ENCODE data around the gene MAP2K3.

MAP2K3 gene

DNA sequence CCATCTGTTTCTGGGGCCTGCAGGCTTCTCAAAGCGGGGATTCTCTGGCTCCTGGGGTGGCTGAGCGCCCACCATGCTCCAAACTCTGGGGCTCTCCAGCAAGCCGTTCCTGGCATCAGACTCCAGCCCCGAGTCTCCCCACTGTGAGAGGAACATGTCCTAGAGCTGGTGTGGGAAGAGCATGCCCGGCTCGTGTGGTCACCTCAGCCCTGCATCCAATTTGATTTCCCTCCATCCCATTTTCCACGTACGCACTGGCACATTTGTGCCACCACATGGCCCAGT is 68.4 kb downstream of the MAP2K3 start:
- Histone ChIP-seq H2AFZ (ENCODE audit: low read depth) (no peak overlapping the region), H3K4me2 (no peak overlapping the region), H3K27ac (no peak overlapping the region), H3K27me3 (ENCODE audit: insufficient read depth, low read depth) (no peaks in the 10 kb centered on the region), H4K20me1 (ENCODE audit: insufficient read depth) (no peaks in the 10 kb centered on the region), H3K4me1 (ENCODE audit: low read depth, poor library complexity, severe bottlenecking) (peaks cover 13% of the 10 kb centered on the region), H3K36me3 (ENCODE audit: insufficient read depth) (no peaks in the 10 kb centered on the region), H3K9ac (no peak overlapping the region), H3K4me3 (IDR thresholded peaks at IDR 0.05; ENCODE audit: insufficient read depth, low read depth, low read length) (no peak overlapping the region), H3K79me2 (ENCODE audit: insufficient read depth, low read depth) (no peaks in the 10 kb centered on the region)
- TF ChIP-seq, protein P1, sequence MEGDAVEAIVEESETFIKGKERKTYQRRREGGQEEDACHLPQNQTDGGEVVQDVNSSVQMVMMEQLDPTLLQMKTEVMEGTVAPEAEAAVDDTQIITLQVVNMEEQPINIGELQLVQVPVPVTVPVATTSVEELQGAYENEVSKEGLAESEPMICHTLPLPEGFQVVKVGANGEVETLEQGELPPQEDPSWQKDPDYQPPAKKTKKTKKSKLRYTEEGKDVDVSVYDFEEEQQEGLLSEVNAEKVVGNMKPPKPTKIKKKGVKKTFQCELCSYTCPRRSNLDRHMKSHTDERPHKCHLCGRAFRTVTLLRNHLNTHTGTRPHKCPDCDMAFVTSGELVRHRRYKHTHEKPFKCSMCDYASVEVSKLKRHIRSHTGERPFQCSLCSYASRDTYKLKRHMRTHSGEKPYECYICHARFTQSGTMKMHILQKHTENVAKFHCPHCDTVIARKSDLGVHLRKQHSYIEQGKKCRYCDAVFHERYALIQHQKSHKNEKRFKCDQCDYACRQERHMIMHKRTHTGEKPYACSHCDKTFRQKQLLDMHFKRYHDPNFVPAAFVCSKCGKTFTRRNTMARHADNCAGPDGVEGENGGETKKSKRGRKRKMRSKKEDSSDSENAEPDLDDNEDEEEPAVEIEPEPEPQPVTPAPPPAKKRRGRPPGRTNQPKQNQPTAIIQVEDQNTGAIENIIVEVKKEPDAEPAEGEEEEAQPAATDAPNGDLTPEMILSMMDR (conservative IDR thresholded peaks at IDR 0.05; ENCODE audit: low read depth, low read length): no peak

DNA sequence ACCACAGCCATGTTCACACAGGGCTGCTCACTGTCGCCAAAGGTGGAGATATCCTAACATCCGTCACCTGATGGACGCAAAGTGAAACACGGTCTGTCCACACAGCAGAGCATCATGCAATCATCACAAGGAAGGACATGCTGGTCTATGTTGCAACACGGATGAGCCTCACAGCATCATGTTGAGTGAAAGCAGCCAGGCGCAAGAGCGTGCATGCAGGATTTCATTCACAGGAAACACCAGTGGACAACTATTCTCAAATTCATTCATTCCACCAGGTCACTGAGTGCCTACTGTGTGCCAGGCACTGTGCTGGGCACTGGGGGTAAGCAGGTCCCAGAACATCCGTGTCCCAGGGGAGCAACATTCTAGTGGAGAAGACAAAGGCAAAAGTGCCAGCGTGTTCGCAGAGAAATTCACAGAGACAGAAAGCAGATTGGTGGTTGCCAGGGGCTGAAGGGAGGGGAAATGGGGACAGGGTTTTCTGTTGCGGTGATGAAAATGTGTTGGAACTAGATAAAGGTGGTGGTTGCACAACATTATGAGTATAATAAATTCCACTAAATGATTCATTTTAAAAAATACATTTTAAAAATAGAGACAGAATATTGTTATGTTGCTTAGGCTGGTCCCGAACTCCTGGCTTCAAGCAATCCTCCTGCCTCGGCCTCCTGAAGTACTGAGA is 69.0 kb downstream of the MAP2K3 start:
- no peak overlapping the region for H3K9ac ChIP-seq
- no peaks in the 10 kb centered on the region for H3K27me3 ChIP-seq (ENCODE audit: insufficient read depth, low read depth)
- no peak overlapping the region for H2AFZ ChIP-seq (ENCODE audit: low read depth)
- TF ChIP-seq, protein P1 (conservative IDR thresholded peaks at IDR 0.05; ENCODE audit: low read depth, low read length): no peak
- H3K4me3 ChIP-seq (IDR thresholded peaks at IDR 0.05; ENCODE audit: insufficient read depth, low read depth, low read length): no peak overlapping the region
- H3K4me1 ChIP-seq (ENCODE audit: low read depth, poor library complexity, severe bottlenecking): peaks cover 13% of the 10 kb centered on the region
- no peaks in the 10 kb centered on the region for H3K36me3 ChIP-seq (ENCODE audit: insufficient read depth)
- no peak overlapping the region for H3K27ac ChIP-seq
- H3K4me2 ChIP-seq: no peak overlapping the region
- no peaks in the 10 kb centered on the region for H4K20me1 ChIP-seq (ENCODE audit: insufficient read depth)
- no peaks in the 10 kb centered on the region for H3K79me2 ChIP-seq (ENCODE audit: insufficient read depth, low read depth)

- Histone ChIP-seq H3K27ac (no peak overlapping the region), H3K27me3 (ENCODE audit: insufficient read depth, low read depth) (no peaks in the 10 kb centered on the region)
Measured at GRCh38 chr17:21354796-21355385, 70.4 kb downstream of the MAP2K3 start.

GRCh38 chr17:21355586-21355985 is 71.1 kb downstream of the MAP2K3 start:
- H3K27ac ChIP-seq: no peak overlapping the region
- H4K20me1 ChIP-seq (ENCODE audit: insufficient read depth): no peaks in the 10 kb centered on the region
- no peak overlapping the region for H3K4me3 ChIP-seq (IDR thresholded peaks at IDR 0.05; ENCODE audit: insufficient read depth, low read depth, low read length)
- no peak overlapping the region for H2AFZ ChIP-seq (ENCODE audit: low read depth)
- no peak overlapping the region for H3K4me2 ChIP-seq
- H3K79me2 ChIP-seq (ENCODE audit: insufficient read depth, low read depth): no peaks in the 10 kb centered on the region
- H3K27me3 ChIP-seq (ENCODE audit: insufficient read depth, low read depth): no peaks in the 10 kb centered on the region
- TF ChIP-seq, protein P1 (conservative IDR thresholded peaks at IDR 0.05; ENCODE audit: low read depth, low read length): no peak
- H3K4me1 ChIP-seq (ENCODE audit: low read depth, poor library complexity, severe bottlenecking): peaks cover 5% of the 10 kb centered on the region
- no peak overlapping the region for H3K9ac ChIP-seq
- H3K36me3 ChIP-seq (ENCODE audit: insufficient read depth): no peaks in the 10 kb centered on the region

More at GRCh38 chr17:21354796-21355385, 70.4 kb downstream of the MAP2K3 start:
- H3K4me2 ChIP-seq: no peak overlapping the region
- H3K4me3 ChIP-seq (IDR thresholded peaks at IDR 0.05; ENCODE audit: insufficient read depth, low read depth, low read length): no peak overlapping the region
- TF ChIP-seq, protein P1 (conservative IDR thresholded peaks at IDR 0.05; ENCODE audit: low read depth, low read length): no peak
- no peaks in the 10 kb centered on the region for H4K20me1 ChIP-seq (ENCODE audit: insufficient read depth)
- peaks cover 6% of the 10 kb centered on the region for H3K4me1 ChIP-seq (ENCODE audit: low read depth, poor library complexity, severe bottlenecking)
- no peaks in the 10 kb centered on the region for H3K79me2 ChIP-seq (ENCODE audit: insufficient read depth, low read depth)
- no peak overlapping the region for H2AFZ ChIP-seq (ENCODE audit: low read depth)
- no peaks in the 10 kb centered on the region for H3K36me3 ChIP-seq (ENCODE audit: insufficient read depth)
- H3K9ac ChIP-seq: no peak overlapping the region

Data from KMS-11 (cell line).